NCI-H1694 treated with DMSO at 0.1 percent for 48 hours (cell line): ENCODE results near the gene ZNF433.
"Not testable (repeated sequence)": the region's sequence is repeated elsewhere in the genome, so short reads cannot be mapped to it uniquely, and the experiment has no call there.

Source experiments
- DNase-seq: peaks from one replicate; lab custom pipeline; 2025; lab: John Stamatoyannopoulos, UW

The ZNF433 gene

GRCh38 chr19:12035220-12036172 is at the start of gene ZNF433:
ZNF433 (minus strand) TSS chr19:12035679; CDS start chr19:12035539, 140 bp downstream.
- DNase-seq = no peak

DNA sequence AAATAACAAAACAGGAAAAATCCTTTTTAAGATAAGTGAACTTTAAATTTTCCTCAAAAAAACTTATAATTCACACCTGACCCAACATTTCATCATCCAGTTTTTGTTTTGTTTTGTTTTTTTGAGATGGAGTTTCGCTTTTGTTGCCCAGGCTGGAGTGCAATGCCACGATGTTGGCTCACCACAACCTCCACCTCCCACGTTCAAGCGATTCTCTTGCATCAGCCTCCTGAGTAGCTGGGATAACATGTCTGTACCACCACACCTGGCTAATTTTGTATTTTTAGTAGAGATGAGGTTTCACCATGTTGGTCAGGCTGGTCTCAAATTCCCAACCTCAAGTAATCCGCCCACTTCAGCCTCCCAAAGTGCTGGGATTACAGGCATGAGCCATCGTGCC is 47.9 kb upstream of the ZNF433 start:
- not testable (repeated sequence) for DNase-seq

DNA sequence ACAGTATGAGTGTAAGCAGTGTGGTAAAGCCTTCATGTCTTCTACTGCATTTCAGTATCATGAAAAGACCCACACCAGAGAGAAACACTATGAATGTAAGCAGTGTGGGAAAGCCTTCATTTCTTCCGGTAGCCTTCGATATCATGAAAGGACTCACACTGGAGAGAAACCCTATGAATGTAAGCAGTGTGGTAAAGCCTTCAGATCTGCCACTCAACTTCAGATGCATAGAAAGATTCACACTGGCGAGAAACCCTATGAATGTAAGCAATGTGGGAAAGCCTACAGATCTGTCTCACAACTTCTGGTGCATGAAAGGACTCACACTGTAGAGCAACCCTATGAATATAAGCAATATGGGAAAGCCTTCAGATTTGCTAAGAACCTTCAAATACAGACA is 41.9 kb upstream of the ZNF433 start:
- DNase-seq = no peak

GRCh38 chr19:12076331-12076730 is 40.9 kb upstream of the ZNF433 start:
- not testable (repeated sequence) for DNase-seq

- DNase-seq = no peak
These were observed 40.2 kb upstream of the ZNF433 start for GRCh38 chr19:12075538-12076139.

GRCh38 chr19:12064590-12065538 is 29.4 kb upstream of the ZNF433 start, which contains the start of gene ZNF844:
ZNF844 (plus strand) TSS chr19:12064731; CDS start chr19:12064874, 143 bp downstream.
- no peak for DNase-seq

GRCh38 chr19:12055784-12056183 is 20.3 kb upstream of the ZNF433 start:
- DNase-seq = no peak

DNA sequence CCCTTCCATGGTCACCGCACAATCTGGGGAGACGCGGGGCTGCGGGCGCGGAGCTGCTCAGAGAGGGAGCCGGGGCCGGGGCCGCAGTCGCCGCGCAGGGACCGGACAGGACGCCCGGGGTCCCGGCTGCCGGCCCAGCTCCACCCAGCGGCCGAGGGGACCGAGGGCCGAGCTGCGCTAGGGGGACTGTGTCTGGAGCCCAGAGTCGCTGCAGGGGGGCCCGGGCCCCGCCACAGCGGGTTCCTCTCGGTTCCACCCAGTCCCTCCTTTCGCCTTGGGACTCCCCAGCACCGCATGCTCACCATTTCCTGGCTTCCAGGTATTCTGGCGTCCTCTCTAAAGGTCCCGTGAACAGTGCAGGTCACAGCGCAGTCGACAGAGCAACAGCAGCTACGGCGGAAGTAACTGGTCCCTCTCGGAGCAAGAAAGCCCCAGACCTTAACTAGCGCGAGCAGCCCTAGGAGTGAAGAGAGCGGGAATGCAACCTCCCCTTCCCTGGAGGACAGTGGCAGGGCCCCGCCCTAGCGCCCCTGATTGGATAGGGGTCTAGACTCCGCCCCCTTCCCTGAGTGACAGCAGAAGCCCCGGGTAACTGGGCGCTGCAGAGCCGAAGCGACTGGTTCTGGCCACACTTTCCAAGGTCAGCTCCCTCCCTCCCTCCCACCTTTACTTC is 17.2 kb upstream of the ZNF433 start, which contains the start of gene ZNF878:
ZNF878 (minus strand) TSS at position 465 of the 673 bp plus-strand sequence; CDS start at position 305, 160 bp downstream.
- no peak for DNase-seq

GRCh38 chr19:12052091-12052496 is 16.6 kb upstream of the ZNF433 start:
- no peak for DNase-seq

DNA sequence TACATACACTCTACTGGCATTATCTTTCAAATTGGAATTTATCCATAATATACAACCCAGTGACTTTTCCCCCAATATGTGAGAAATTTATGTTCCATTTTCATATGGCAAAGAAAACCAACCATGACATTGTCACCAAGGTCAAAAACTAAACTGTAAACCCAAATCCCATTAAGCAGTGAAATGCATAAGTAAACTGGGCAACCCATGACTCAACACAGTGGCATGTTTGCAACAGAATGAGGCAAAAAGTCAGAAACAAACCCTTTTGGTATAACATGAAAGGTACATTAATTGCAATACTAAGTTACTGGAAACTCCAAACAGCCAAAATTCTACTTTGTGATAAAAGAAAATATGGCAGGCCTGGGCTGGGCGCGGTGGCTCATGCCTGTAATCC is 12.4 kb upstream of the ZNF433 start:
- no peak for DNase-seq

- DNase-seq = no peak
These were observed 8.4 kb upstream of the ZNF433 start for GRCh38 chr19:12043752-12044422.

DNA sequence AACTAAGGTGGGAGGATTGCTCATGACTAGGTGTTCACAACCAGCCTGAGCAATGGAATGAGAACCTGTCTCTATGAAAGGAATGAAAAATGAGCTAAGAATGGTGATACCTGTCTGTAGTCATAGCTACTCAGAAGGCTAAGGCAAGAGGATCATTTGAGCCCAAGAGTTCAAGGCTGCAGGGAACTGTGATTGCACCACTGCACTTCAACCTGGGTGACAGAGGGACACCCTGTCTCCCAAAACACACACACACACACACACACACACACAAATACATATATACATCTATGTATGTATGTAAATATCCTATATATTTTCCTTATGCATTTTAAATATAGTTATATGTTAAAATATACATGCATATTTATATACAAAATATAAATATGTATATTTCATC is 7.4 kb upstream of the ZNF433 start:
- no peak for DNase-seq

DNA sequence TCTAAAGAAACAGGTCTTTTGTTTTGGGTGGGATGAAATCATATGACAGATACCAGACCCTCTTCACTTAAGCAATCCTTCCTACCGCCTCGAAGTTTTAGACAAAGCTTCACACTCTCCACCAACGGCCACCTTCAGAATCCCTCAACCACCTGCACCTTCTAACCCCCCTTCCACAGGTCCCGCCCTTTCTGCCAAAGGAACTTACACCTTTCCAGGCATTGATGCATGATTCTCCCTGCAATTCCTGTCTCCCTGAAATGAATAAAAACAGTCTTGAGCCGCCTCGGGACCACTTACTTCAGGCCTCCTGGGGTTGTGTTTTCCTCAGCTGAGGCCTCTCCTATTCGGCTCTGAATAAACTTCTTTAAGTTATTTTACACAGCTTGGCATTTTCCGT is 859 bp downstream of the ZNF433 start:
- no peak for DNase-seq

DNA sequence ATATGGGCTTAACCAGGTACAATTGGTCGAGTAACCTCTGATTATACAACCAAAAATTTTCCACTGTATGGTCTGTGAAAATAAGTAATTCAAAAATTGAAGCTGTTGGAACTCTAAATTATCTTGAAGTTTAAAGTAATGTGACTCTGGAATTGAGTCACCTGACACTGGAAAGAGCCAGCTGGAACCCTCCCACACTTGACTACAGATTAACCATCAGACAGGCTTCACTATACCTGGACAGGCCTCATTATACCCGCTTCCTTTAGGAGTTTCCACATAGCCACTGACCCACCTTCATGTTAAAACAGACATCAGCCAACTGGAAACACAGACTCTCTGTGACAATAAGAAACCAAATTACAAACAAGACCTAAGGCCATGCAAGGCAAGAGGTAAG is 1.3 kb downstream of the ZNF433 start:
- DNase-seq = no peak

DNA sequence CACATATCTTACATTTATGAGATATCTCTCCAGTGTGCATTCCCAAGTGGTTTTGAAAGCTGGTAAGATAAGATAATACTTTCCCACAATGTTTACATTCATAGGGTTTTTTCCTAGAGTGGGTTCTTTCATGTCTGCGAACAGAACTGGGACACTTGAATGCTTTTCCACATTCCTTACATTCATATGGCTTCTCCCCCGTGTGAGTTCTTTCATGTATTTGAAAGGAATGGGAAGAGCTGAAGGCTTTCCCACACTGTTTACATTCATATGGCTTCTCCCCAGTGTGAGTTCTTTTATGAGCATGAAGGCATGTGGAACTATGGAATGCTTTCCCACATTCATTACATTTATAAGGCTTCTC is 19.7 kb downstream of the ZNF433 start:
- DNase-seq = no peak

DNA sequence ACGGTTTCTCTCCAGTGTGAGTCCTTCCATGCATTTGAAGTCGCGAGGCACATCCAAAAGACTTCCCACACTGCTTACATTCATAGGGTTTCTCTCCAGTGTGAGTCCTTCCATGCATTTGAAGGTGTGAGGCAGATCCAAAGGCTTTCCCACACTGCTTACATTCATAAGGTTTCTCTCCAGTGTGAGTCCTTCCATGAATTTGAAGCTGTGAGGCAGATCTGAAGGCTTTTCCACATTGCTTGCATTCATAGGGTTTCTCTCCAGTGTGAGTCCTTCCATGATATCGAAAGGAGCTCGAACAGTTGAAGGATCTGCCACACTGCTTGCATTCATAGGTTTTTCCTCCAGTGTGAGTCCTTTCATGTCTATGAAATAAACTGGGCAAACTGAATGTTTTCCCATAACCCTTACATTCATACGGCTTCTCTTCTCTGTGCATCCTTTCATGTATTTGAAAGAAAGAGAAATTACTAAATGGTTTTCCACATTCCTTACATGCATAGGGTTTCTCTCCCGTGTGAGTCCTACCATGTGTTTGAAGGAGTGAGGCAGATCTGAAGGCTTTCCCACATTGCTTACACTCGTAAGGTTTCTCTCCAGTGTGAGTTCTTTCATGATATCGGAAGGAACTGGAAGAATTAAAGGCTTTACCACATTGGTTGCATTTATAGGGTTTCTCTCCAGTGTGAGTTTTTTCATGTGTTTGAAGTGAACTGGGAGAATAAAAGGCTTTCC is 20.3 kb downstream of the ZNF433 start:
- DNase-seq = no peak

- no peak for DNase-seq
These were observed 35.1 kb downstream of the ZNF433 start for GRCh38 chr19:12000152-12000981.

DNA sequence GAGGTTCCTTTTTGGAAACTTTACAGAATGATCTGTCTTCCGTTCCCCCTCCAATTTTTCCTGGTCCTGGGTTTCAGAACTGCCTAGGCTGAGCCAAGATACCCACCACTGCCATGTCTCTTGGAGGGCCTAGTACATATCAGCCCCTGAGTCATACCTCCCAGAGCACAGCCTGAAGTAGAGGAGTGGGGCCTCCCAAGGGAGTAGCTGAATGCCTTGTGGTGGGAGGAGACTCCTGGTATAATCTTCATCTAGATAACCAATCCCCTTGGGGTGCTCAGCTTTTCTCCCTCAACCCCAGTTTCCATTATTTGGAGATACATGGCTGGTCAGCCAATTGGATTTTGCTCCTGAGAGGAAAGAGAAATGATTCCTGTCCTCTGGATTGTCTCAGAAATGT is 40.3 kb downstream of the ZNF433 start:
- DNase-seq = no peak

- not testable (repeated sequence) for DNase-seq
These were observed 43.6 kb downstream of the ZNF433 start for GRCh38 chr19:11991921-11992320.
